Measurements from ENCODE around the gene TIPIN. TPM values are rescaled to one million over a fixed set of nuclear protein-coding genes. Genes with fewer than 3 reads are reported as not detected.

TIPIN gene
- polyA plus RNA-seq, 2 of the 4 experiments (the other 2 are of a cell fraction) = 28.4 to 37.4 TPM

DNA sequence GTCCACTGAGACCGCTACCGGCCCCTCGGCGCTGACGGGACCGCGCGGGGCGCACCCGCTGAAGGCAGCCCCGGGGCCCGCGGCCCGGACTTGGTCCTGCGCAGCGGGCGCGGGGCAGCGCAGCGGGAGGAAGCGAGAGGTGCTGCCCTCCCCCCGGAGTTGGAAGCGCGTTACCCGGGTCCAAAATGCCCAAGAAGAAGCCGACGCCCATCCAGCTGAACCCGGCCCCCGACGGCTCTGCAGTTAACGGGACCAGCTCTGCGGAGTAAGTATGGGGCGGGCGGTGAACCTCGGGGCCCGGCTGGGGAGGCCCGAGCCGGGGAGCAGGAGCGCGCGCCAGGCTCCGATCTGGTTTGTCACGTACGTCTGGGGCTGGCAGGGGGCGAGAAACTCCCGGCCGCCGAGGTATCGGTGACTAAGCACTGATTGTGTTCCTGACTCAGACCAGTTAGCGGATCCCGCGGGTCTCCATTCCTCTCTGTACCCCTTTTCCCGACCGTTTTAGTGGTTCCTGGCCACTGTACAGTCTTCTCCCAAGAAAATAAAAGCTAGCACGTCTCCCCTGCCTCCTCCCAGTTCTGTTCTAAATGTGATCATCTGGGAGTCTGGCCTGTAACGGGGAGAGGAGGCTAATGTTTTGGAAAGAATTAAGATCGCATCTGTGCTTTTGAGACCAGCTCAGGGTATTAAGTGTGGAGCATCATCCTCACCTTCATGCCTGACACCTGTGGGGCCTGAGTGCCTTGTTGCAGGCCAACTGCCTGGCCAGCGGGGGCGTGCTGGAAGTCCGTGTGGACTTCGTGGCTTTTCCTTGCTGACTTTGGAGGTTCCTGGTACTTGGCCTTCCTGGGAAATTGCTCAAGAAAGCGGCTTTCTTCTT is 30.9 kb upstream of the TIPIN start (continued):
- no peak for TF ChIP-seq PBX3 (IDR thresholded peaks at IDR 0.05)
- no peak for TF ChIP-seq MAZ (IDR thresholded peaks at IDR 0.05; ENCODE audit: borderline replicate concordance, low read depth, low read length)
- TF ChIP-seq PHF8 (IDR thresholded peaks at IDR 0.05; ENCODE audit: borderline replicate concordance, low read depth) = peak; percentile 37; the same call in 1 of the 2 replicates
- no peak for TF ChIP-seq EP300 (IDR thresholded peaks at IDR 0.05)
- TF ChIP-seq HDAC2 (IDR thresholded peaks at IDR 0.05) = no peak
- no peak for TF ChIP-seq SREBF2 (IDR thresholded peaks at IDR 0.05)
- TF ChIP-seq JUN (IDR thresholded peaks at IDR 0.05) = no peak
- TF ChIP-seq, protein P1, sequence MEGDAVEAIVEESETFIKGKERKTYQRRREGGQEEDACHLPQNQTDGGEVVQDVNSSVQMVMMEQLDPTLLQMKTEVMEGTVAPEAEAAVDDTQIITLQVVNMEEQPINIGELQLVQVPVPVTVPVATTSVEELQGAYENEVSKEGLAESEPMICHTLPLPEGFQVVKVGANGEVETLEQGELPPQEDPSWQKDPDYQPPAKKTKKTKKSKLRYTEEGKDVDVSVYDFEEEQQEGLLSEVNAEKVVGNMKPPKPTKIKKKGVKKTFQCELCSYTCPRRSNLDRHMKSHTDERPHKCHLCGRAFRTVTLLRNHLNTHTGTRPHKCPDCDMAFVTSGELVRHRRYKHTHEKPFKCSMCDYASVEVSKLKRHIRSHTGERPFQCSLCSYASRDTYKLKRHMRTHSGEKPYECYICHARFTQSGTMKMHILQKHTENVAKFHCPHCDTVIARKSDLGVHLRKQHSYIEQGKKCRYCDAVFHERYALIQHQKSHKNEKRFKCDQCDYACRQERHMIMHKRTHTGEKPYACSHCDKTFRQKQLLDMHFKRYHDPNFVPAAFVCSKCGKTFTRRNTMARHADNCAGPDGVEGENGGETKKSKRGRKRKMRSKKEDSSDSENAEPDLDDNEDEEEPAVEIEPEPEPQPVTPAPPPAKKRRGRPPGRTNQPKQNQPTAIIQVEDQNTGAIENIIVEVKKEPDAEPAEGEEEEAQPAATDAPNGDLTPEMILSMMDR (IDR thresholded peaks at IDR 0.05) = peak; percentile 43; the same call in 2 of the 3 replicates
- TF ChIP-seq ZNF302 (CRISPR knock-in tag; IDR thresholded peaks at IDR 0.05) = no peak
- TF ChIP-seq KDM5A (IDR thresholded peaks at IDR 0.05) = no peak
- no peak for TF ChIP-seq NPAS2 (CRISPR knock-in tag; IDR thresholded peaks at IDR 0.05; ENCODE audit: borderline replicate concordance)
- TF ChIP-seq RNF2 (IDR thresholded peaks at IDR 0.05; ENCODE audit: borderline replicate concordance, low read depth) = no peak
- TF ChIP-seq HOXA7 (CRISPR knock-in tag; IDR thresholded peaks at IDR 0.05) = no peak
- TF ChIP-seq, protein P2, sequence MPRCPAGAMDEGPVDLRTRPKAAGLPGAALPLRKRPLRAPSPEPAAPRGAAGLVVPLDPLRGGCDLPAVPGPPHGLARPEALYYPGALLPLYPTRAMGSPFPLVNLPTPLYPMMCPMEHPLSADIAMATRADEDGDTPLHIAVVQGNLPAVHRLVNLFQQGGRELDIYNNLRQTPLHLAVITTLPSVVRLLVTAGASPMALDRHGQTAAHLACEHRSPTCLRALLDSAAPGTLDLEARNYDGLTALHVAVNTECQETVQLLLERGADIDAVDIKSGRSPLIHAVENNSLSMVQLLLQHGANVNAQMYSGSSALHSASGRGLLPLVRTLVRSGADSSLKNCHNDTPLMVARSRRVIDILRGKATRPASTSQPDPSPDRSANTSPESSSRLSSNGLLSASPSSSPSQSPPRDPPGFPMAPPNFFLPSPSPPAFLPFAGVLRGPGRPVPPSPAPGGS (IDR thresholded peaks at IDR 0.05) = no peak
- no peak for TF ChIP-seq NFE2L2 (conservative IDR thresholded peaks at IDR 0.05; ENCODE audit: low read length)
- TF ChIP-seq TFCP2L1 (CRISPR knock-in tag; IDR thresholded peaks at IDR 0.05) = no peak
- TF ChIP-seq ZC3H11A (IDR thresholded peaks at IDR 0.05) = no peak
- no peak for TF ChIP-seq GATA3 (IDR thresholded peaks at IDR 0.05; ENCODE audit: borderline replicate concordance)
- TF ChIP-seq KDM1A (IDR thresholded peaks at IDR 0.05; ENCODE audit: low read depth) = no peak
- TF ChIP-seq POLR2AphosphoS2 (conservative IDR thresholded peaks at IDR 0.05; ENCODE audit: low read length) = no peak
- TF ChIP-seq ELK1 (IDR thresholded peaks at IDR 0.05; ENCODE audit: low read depth, low read length) = no peak
- TF ChIP-seq ZSCAN20 (CRISPR knock-in tag; IDR thresholded peaks at IDR 0.05) = no peak
- no peak for TF ChIP-seq EHMT2 (IDR thresholded peaks at IDR 0.05; ENCODE audit: low read depth)
- no peak for TF ChIP-seq RCOR1 (IDR thresholded peaks at IDR 0.05; ENCODE audit: low read depth, low read length)
- no peak for TF ChIP-seq CHD4 (IDR thresholded peaks at IDR 0.05; ENCODE audit: borderline replicate concordance)
